Measurements from ENCODE around the gene NAT10. TPM values are rescaled to one million over a fixed set of nuclear protein-coding genes. Genes with fewer than 3 reads are reported as not detected.

The NAT10 gene
- total RNA-seq, 1 donor from 2014 or later: 32.2 TPM

DNA sequence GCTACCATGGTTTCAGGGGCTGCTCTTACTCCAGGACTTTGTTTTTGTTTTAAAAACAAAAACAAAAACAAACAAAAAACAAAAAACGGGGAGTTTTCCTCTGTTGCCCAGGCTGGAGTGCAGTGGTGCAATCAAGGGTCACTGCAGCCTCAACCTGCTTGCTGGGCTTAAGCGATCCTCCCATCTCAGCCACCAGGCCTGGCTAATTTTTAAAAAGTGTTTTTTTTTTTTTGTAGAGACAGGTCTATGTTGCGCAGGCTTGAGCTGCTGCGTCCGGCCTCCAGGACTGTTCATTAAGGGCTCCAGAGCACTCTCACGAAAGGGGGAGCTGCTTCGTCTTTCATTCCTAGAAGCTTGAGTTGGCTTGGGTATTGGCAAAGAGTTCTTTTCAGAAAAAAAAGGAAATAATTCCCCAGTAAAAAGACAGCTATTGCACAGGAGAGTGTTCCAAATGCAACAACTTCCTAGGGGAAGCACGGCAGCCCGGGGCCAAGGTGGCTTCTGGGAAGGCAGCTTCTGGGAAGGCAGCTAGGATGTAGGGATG lies 78.5 kb downstream of the NAT10 start:
- no peaks in the 10 kb centered on the region for H3K36me3 Mint-ChIP-seq (ENCODE audit: low read depth, unreplicated experiment)
- peaks cover 20% of the 10 kb centered on the region for H3K4me1 Mint-ChIP-seq (ENCODE audit: low read depth, unreplicated experiment)
- TF ChIP-seq, protein P1, sequence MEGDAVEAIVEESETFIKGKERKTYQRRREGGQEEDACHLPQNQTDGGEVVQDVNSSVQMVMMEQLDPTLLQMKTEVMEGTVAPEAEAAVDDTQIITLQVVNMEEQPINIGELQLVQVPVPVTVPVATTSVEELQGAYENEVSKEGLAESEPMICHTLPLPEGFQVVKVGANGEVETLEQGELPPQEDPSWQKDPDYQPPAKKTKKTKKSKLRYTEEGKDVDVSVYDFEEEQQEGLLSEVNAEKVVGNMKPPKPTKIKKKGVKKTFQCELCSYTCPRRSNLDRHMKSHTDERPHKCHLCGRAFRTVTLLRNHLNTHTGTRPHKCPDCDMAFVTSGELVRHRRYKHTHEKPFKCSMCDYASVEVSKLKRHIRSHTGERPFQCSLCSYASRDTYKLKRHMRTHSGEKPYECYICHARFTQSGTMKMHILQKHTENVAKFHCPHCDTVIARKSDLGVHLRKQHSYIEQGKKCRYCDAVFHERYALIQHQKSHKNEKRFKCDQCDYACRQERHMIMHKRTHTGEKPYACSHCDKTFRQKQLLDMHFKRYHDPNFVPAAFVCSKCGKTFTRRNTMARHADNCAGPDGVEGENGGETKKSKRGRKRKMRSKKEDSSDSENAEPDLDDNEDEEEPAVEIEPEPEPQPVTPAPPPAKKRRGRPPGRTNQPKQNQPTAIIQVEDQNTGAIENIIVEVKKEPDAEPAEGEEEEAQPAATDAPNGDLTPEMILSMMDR (IDR thresholded peaks at IDR 0.05; ENCODE audit: insufficient read depth, low read depth, low read length): no peak
- TF ChIP-seq EZH2 (IDR thresholded peaks at IDR 0.05; ENCODE audit: insufficient read depth, low read length): no peak
- peaks cover 12% of the 10 kb centered on the region for H4K20me1 ChIP-seq (ENCODE audit: insufficient read depth, low read length)
- no peak overlapping the region for H3K27ac Mint-ChIP-seq (ENCODE audit: unreplicated experiment)
- no peak overlapping the region for H3K4me3 ChIP-seq (ENCODE audit: insufficient read depth, low read depth, low read length)
- H3K9me3 Mint-ChIP-seq (ENCODE audit: unreplicated experiment): no peaks in the 10 kb centered on the region
- no peak overlapping the region for H3K27ac ChIP-seq (ENCODE audit: low read depth, low read length)
- H3K36me3 ChIP-seq (ENCODE audit: insufficient read depth, low read length): no peaks in the 10 kb centered on the region
- FAIRE-seq (no peak), DNase-seq (ENCODE audit: low read depth) (no peak)
- H3K9ac ChIP-seq (ENCODE audit: low read length): no peak overlapping the region
- H3K9me3 ChIP-seq (ENCODE audit: insufficient read depth, low read depth, low read length): no peaks in the 10 kb centered on the region
- H3K4me3 Mint-ChIP-seq (ENCODE audit: unreplicated experiment): no peak overlapping the region
- no peaks in the 10 kb centered on the region for H3K79me2 ChIP-seq (ENCODE audit: insufficient read depth, low read length)
- no peaks in the 10 kb centered on the region for H3K27me3 Mint-ChIP-seq (ENCODE audit: low read depth, unreplicated experiment)
- no peak overlapping the region for H3K4me2 ChIP-seq (ENCODE audit: low read length)
- peaks cover 9% of the 10 kb centered on the region for H3K4me1 ChIP-seq (ENCODE audit: insufficient read depth, low read length)
- no peak overlapping the region for H2AFZ ChIP-seq (ENCODE audit: low read depth, low read length)
- peaks cover 3% of the 10 kb centered on the region for H3K27me3 ChIP-seq (ENCODE audit: insufficient read depth, low read length)

DNA sequence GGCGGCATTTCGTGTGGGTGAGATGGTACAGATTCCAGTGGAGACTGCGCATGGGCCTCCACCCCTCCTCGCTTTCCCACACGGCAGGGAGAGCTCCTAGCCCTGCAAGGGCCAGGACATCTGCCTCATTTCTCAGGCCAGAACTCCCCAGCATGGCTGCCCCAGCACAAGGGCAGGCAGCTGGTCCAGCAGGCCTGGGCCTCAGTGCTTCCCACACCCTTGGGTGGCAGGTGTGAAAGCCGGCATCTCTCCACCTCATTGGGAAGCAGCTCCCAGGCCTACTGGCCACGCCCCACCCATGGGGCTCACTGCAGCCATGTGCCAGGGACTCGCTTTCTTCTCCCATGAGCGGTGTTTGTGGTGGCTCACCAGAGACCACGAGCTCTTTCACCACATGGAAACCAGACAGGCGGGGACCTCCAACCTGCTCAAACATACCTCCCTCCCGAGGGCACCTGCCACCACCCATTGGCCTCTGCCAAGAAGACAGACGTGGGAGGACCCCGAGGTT lies 79.1 kb downstream of the NAT10 start:
- Histone ChIP-seq H3K4me2 (ENCODE audit: low read length) (no peak overlapping the region), H3K36me3 (ENCODE audit: insufficient read depth, low read length) (no peaks in the 10 kb centered on the region), H3K9ac (ENCODE audit: low read length) (no peak overlapping the region), H3K4me1 (ENCODE audit: insufficient read depth, low read length) (peaks cover 9% of the 10 kb centered on the region), H3K27ac (ENCODE audit: low read depth, low read length) (no peak overlapping the region), H2AFZ (ENCODE audit: low read depth, low read length) (no peak overlapping the region), H3K79me2 (ENCODE audit: insufficient read depth, low read length) (no peaks in the 10 kb centered on the region), H4K20me1 (ENCODE audit: insufficient read depth, low read length) (peaks cover 12% of the 10 kb centered on the region), H3K27me3 (ENCODE audit: insufficient read depth, low read length) (peaks cover 3% of the 10 kb centered on the region), H3K9me3 (ENCODE audit: insufficient read depth, low read depth, low read length) (no peaks in the 10 kb centered on the region), H3K4me3 (ENCODE audit: insufficient read depth, low read depth, low read length) (no peak overlapping the region)
- FAIRE-seq: no peak
- Mint-ChIP-seq H3K36me3 (ENCODE audit: low read depth, unreplicated experiment) (no peaks in the 10 kb centered on the region), H3K27ac (ENCODE audit: unreplicated experiment) (no peak overlapping the region), H3K9me3 (ENCODE audit: unreplicated experiment) (no peaks in the 10 kb centered on the region), H3K27me3 (ENCODE audit: low read depth, unreplicated experiment) (no peaks in the 10 kb centered on the region), H3K4me1 (ENCODE audit: low read depth, unreplicated experiment) (peaks cover 22% of the 10 kb centered on the region), H3K4me3 (ENCODE audit: unreplicated experiment) (no peak overlapping the region)
- TF ChIP-seq, protein P1 (IDR thresholded peaks at IDR 0.05; ENCODE audit: insufficient read depth, low read depth, low read length): no peak
- TF ChIP-seq EZH2 (IDR thresholded peaks at IDR 0.05; ENCODE audit: insufficient read depth, low read length): no peak
- DNase-seq (ENCODE audit: low read depth): no peak
